ENCODE measurements around the gene BTRC.

Gene BTRC

DNA sequence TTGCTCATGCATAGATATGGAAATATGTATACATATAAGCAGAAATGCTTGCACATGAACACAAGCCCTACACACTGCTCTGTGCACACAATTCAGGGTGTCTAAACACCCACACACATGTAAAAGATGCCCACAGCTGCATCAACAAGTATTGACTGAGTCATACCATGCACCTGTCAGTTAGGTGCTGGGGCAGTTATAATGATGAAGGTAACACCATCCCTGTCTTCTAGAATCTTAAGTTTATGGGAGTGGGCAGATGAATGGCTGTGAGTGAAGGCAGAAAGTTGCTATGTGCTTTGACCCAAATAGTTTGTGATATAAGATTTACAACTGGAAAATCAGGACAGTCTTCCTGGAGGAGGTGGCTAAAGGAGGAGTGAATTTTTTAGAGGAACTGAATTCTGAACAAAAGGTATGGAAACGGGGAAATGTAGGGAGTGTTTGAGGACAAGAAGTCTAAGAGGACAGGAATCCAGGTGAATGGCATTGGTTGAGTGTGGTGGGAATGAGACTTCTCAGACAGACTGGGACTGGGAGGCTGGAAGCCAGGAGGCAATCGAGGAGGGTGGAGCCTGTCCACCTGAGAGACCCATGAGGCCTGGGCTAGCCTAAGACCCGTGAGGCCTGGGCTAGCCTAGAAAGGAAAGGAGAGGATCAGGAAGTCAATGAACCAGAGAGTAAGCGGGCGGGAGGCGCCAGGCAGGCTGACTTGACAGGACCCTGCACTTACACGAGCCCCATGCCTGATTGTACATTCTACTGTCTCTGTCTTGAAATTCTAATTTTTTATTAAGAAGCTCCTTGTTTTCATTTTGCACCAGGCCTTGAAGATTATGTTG is 213.4 kb downstream of the BTRC start:
- no peak for DNase-seq (ENCODE audit: low read depth)

DNA sequence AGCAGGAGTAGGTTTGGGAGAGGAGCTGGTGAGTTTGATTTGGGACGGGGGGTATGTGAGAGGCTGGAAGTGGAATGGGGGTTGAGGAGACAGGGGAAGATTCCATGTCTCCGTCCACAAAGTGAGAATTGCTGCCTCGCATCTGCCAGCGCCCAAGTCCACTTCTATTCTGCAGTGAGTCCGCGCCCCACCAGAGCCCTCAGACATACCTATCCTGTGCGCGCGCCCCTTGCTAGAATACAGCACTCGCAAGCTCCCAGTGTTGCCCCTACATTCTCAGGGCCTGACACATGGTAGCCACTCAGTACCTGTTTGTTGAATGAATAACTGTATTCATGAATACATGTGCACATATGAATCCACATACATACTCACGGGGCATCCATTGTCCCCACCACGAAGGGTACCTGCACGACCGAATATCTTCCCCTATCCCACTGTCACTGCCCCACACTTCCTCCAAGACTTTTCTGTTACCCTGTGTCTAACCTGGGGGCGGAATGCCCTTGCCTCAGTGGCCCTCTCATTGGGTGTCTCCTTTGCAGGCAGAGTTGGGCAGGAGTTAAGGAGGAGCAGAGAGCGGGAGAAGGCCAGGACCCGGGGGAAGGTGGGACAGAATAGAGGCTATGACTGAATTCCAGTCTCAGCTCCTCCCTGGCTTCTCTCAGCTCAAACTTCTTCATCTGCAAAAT is 214.2 kb downstream of the BTRC start:
- DNase-seq (ENCODE audit: low read depth) = no peak

DNA sequence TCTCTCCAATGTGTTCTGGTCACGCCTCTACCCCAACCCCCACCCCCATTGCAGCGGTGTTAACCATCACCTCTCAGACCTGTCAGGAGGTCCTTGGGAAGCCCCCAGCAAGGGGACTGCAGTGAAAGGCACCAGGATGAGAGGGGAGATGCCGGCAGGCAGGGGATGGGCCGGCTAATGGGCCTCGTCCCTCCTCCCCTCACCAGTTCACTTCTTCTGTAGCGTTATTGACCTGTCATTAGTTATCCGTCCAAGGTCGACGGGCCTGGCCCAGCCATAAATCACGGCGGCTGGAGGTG is 215.3 kb downstream of the BTRC start:
- no peak for DNase-seq (ENCODE audit: low read depth)

DNA sequence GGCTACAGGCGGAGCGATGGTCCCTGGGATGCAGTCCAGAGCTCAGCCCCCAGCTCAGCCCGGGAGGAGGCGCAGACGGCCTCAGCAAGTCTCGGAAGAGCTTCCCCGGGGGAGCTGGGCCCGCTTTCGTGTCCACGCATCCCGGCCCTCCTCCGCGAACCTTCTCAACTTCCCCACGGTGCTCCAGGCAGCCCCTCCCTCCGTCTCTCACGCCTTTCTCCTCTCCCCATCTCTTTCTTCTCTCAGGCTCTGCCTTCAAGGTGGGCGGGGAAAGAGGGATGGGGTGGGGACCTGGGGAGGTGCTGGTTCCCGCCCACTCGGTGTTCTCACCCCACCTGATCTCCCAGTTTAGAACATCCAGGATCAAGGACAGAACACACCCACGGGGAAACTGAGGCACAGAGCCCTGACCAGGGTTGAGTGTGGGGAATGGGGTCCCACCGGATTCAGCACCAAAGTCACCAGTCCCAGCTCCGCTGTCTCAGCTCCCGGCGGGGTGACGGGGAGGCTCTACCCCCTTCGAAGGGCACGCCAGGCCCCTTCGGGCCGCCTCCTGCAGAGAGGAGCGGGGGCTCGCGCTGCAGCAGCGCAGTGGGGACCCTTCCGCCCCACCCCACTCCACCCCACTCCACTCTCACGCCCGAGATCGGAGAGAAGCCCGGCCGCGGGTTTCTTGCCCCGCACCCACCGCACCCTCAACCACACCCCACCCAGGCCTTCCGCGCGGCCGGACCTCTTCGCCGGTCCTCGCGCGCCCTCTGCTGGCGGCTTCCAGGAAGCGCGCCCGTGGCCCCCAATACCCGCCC is 215.9 kb downstream of the BTRC start:
- peak; percentile 62 for DNase-seq (ENCODE audit: low read depth)

DNA sequence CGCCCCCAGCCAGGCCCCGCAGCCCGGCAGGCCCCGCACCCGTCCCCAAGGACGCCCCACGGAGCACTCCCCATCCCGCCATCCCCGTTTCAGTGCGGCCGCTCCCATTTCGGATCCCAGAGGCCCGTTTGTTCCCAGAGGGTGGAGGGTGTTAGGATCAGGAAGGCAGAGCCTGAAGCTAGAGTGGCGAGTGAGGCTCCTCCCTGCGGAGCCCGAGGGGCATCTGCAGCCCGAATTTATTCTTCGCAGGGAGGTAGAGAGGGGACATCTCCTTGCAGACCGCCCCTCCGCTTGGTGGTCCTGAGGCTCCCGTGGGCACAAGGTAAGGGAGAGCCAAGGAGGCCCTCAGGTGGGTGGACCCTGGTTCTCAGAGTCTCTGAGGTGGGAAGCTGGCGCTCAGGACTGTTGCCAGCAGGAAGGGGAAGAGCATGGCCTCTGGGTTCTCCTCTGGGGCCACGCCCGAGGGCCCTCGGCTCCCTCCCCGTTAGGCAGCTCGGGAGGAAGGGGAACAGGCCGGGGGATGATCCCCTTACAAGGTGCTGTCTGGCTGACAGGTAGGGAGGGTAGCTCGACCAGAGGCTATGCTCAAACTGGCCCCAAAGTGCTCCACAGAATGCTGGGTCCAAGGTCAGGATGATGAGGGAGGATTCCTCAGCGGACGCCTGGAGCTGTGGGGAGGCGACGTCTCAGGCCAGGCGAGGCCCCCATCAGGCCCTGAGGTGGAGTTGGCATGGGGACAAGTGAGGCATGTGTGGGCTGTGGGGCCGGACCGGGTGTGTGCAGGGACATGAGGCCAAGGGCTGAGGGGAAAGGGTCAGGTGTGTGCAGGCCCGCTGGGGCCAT is 216.7 kb downstream of the BTRC start:
- no peak for DNase-seq (ENCODE audit: low read depth)

DNA sequence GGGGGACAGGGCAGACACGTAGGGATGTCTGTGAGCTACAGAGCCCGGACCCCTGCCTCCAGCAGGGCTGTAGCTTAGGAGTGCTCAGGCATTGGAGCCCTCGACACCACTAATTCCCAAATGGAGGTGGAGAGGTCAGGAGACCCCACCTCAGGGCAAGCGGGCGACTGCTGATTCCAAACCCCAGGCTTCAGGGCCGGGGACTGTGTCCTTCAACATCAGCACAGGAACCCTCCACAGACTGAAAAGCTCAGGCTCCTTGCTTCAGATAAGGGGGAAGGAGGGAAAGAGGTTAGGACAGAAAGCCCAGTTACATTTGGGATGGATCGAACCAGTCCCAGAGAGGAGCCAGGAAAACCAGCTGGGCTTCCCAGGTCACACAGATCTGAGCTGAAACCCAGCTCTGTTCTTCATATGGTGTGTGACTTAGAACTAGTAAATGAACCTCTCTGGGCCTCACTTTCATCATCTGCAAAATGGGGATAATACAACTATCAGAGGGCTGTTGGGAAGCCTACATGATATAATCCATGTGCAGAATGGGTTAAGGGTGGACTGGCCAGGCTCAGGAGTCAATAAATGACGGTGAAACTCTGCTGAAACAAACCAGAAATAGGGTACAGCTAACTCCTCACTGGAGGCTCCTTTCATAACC is 217.4 kb downstream of the BTRC start:
- no peak for DNase-seq (ENCODE audit: low read depth)

DNA sequence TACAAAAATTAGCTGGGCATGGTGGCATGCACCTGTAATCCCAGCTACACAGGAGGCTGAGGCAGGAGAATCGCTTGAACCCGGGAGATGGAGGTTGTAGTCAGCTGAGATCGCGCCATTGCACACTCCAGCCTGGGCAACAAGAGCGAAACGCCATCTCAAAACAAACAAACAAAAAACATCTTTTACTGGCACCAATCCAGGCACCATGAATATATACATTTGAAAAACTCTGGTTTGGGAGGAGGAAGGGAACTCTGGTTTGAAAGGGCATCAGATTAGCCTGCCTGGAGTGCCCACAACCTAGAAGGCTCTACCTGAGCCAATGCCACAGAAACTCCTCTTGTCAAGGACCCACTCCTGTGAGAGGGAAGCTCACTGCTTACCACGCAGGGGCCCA is 218.2 kb downstream of the BTRC start:
- no peak for DNase-seq (ENCODE audit: low read depth)

DNA sequence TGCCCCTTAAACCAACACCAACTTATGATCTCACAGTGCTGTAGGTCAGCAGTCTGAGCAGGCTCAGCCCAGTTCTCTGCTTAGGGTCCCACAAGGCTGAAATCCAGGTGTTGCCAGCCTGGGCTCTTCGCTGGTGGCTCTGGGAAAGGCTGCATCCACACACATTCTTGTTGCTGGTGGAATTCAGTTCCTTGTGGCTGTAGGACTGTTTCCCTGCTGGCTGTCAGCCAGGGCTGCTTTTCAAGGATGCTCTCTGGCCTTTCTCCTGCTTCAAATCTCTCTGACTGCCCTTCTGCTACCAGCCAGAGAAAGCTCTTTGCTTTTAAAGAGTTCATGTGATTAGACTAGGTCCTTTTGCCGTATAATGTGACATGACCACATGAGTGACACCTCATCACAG is 218.8 kb downstream of the BTRC start:
- DNase-seq (ENCODE audit: low read depth) = no peak

DNA sequence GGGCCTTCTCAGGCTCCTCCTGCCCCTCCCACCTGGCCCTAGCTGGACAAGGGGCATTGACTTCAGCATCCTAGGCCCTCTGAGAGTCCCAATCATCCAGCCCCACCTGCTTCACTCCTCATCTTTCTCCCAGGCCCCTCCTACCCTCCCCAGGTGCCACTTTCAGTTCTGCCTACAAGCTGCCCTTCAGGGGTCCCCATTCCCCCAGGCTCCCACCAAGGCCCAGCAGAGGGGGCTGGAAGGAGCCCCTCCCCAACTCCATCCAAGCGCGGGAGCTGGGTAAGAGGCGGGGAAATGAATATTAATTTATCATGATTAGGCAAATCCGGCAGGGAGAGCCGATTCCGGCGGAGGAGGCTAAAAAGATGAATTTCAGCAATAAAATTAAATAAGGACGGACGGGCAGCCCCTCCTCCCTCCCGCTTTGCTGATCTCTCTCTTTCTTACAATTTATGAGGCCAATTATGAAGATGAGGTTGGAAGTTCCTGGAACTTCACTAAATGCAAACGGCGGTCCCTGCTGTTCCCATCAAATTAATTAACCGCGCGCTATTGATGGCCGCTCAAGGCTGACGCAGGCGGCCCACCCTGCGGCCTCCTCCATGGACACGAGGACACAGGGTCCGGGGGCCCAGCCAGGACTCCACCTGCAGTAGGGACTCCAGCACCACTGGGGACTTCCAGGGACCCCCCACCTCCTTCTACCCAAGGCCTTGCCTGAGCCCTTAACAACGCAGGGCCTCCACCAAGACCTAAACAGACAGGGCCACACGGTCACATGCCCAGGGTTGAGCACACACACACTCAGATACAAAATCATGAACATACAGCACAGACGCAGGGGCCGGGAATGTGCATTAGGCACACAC is 220.2 kb downstream of the BTRC start:
- no peak for DNase-seq (ENCODE audit: low read depth)

DNA sequence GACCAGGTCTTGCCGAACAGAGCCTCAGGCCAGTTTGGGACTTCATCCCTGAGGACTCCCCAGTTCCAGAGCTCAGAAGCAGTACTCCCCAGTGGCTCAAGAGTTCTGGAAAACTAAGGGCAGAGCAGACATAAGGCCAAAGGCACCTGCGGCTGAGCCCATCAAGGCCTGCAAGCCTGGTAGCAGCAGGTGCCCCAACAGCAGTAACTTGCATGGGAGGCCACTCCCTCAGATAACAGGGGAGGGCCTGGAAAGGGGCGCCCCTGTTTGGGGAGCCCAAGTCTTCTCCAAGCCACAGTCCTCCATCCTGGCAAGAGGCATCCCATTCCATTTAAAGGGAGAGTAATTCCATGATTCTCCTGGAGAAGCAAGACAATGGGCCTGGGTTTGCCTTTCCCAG is 221.1 kb downstream of the BTRC start:
- DNase-seq (ENCODE audit: low read depth) = no peak

DNA sequence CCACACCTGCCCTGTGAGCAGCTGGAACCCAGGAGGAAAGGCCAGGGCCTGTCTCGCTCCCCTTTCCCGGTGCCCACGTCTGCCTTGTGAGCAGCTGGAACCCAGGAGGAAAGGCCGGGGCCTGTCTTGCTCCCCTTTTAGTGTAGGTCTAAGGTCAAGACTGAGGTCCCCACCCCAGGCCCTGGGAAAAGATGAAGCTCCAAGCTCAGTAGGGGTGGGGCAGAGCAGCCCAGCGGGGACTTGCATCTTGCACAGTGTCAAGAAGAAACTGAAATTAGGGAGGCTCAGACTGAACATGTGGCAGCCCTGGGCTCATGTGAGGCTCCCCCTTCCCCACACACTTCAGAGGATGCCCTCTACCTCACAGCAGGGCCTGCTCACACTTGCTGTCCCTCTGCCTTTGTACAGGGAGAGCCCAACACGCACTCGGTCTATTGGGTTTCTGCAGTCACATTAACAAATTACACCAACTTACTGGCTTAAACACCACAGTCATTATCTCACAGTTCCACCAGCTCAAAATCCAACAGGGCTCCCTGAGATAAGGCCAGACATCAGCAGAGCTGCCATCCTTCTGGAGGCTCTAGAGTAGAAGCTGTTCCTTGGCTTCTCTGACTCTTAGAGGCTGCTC is 221.7 kb downstream of the BTRC start:
- DNase-seq (ENCODE audit: low read depth) = no peak

DNA sequence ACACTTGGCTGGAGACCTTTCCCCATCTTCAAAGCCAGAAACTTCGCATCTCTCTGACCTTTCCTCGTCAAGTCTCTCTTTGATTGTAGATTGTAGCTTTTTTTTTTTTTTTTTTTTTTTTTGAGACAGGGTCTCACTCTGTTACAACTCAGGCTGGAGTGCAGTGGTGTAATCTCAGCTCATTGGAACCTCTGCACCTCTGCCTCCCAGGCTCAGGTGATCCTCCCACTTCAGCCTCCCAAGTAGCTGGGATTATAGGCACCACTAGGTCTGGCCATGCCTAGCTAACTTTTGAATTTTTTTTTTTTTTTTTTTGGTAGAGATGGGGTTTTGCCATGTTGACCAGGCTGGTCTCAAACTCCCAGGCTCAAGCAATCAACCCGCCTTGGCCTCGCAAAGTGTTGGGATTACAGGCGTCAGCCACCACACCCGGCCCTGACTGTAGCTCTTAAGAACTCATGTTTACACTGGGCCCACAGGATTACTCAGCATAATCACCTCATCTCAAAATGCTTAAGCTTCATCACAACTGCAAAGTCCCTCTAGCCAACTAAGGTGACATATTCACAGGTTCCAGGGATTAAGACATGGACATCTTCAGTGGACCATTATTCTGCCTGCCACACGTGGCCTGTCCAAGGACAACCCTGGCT is 222.4 kb downstream of the BTRC start:
- no peak for DNase-seq (ENCODE audit: low read depth)

DNA sequence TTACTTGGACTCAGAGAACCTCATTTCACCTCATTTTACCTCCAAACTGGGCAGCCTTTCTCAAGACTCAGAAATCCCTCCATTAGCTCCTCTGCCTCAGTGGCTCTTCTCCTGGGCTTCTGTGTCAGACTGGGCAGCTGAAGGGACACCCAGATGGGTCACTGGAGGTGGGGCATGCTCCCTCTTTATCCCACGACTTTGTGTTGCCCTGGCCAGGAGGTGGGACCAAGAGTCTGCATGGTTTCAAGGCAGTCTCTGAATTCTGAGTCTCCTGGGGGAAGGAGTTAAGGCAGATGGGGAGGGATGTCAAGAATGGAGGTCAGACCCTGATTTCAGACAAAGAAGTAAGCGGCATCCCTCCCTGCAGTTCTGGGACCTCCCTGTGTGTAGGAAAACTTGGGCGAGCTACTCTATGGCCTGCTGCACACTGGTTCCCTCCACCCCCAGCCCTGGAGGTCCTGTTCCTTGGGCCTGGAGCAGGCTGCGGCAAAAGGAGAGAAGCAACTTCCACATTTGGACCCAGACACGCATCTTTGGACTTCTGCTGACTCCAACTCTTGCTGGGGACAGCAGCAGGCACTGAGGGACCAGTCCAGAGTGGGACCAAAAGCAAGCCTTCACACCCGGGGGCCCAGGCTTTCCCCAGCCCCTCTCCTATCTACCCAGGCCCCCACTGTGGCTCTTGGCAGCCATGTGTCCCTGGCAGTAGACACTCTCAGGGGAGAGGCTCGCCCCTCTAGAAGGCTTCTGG is 223.3 kb downstream of the BTRC start:
- no peak for DNase-seq (ENCODE audit: low read depth)

DNA sequence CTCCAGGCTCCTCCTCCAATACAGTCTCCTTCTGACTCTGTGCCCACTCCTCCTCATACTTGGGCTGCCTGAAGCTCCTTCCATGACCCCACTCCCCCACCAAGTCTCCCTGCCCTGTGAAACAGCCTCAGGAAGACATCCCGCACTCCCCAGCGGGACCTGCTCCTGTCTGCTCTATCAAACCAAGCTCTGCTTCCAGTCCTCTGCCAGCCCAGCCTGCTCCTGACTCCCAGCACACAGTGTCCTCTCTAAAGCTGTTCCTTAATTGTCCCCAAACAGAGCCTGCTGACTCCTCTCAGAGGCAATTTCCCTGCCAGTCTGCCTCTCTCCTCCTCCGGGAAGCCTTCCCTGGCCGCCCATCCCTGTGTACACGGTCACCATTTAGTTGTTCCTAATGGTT is 224.2 kb downstream of the BTRC start:
- DNase-seq (ENCODE audit: low read depth) = no peak

DNA sequence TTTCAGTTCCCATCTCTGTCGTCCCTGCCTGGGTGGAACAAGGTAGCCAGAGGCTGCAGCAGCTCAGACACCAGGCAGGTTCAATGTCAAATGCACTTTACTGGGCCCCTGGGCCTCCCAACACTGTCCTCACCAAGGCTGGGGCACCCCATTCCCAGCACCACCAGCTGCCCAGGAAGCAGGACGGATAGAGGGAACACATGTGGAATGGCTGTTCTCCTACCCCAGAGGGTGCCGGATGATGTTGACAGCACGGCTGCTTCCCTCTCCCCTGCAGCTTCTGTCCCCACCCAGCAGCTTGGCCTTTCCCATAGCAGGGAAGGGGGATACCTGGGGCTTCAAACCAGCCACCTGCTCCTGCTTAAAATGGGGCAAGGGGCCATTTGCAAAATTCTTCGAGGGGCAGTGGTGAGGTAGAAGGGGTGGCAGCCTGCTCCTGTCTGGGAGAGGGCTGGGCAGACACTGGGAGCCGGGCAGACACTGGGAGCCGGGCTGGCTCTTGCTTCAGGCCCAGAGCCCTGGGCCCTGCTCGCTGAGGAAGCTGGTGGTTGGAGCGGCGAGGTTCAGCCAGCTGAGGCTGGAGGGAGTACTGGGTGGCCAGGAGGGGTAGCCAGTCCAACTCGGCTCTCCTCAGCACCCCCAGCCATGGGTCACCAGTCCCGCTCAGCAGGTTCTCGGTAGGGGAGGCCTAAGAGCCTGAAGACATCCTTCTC is 225.0 kb downstream of the BTRC start:
- no peak for DNase-seq (ENCODE audit: low read depth)

DNA sequence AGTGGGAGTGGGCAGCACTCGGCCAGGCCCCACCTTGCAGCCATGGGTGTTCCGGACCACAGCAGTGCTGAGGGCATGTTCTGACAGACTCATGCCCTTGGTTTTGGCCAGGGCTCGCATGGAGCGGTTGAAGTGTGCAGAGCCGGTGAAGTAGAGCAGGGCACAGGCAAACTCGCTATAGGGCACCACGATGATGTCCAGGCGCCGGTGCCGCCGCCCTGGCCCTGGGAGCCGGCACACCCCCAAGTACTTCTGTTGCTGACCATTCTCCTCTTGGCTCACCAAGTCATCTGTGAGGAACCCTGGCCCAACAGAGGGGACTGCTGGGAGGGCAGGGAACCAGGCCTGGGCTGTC is 225.5 kb downstream of the BTRC start:
- DNase-seq (ENCODE audit: low read depth) = no peak

DNA sequence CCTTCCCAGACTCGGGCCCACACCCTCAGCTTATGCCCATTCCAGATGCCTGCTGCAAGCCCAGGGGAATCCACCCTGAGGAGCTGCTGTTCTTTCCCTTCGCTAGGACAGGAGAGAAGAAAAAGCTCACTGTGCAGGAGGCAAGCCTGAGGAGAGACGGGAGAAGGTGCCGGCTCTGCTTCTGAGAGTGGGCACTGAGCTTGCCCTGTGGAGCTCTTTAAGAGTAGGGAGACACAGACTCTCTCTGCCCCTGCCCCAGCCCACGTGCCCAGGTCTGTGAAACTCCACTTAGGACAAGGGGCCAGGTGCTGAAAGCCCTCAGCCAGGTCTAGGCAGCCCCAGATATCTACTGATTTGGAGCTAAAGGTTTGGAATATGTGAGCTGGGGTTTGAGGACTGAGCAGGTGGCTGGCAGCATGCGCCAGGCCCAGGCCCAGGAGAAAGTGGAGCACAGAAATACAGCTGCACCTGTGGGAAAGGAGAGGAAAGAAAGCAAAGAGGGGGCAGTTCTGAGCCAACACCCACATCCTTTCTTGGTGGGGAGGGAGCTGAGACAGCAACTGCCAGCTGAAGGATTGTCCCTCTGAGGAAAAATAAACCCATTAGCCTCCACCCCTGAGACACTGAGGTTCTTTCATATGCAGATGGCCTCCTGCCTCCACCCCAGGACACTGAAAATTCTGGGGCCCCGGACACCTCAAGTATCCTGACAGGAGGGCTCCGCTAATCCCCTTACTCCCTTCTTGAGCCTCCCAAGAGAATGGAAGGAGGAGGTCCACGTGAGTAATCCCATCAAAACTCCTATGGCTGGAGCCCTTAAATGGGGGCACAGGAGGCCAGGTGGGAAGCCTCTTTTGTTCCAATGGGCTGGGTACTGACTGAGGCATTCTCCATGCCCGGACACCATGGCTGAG is 226.8 kb downstream of the BTRC start:
- DNase-seq (ENCODE audit: low read depth) = no peak
